Measurements from ENCODE around the gene NOL9.

DNA sequence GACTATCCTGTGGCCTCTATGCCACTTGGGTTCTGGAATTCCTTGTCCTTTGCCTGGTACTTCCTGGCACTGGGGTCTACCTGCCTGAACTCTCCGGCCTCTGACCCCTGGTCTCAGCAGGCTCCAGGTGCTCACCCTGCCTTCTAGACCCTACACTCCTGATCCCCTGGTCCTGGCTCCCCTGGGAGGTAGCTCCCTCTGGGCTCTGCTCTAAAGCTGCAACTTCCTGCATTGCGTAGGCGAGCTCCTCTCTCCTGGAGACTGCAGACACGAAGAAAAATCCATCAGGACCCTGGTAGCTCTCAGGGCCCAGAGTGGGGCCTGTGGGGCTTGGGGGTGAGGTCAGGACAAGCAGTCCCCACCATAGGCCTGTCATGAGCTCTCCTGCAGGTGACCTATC, 55.0 kb downstream of the NOL9 start:
- TF ChIP-seq, protein P1, sequence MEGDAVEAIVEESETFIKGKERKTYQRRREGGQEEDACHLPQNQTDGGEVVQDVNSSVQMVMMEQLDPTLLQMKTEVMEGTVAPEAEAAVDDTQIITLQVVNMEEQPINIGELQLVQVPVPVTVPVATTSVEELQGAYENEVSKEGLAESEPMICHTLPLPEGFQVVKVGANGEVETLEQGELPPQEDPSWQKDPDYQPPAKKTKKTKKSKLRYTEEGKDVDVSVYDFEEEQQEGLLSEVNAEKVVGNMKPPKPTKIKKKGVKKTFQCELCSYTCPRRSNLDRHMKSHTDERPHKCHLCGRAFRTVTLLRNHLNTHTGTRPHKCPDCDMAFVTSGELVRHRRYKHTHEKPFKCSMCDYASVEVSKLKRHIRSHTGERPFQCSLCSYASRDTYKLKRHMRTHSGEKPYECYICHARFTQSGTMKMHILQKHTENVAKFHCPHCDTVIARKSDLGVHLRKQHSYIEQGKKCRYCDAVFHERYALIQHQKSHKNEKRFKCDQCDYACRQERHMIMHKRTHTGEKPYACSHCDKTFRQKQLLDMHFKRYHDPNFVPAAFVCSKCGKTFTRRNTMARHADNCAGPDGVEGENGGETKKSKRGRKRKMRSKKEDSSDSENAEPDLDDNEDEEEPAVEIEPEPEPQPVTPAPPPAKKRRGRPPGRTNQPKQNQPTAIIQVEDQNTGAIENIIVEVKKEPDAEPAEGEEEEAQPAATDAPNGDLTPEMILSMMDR (IDR thresholded peaks at IDR 0.05) = no peak
- TF ChIP-seq POLR2A (IDR thresholded peaks at IDR 0.05) = no peak
